ENCODE data around the gene ALG14. TPM values are rescaled to one million over a fixed set of nuclear protein-coding genes. Genes with fewer than 3 reads are reported as not detected.

ALG14 gene
- total and polyA plus RNA-seq, 10 of the 15 experiments (the other 5 are each of a cell fraction or from before 2014, with no cell fraction given): 2.6 to 19.2 (median 7.5) TPM

- TF ChIP-seq ZBTB11 (CRISPR knock-in tag; IDR thresholded peaks at IDR 0.05): no peak
- no peak for TF ChIP-seq RAD51 (IDR thresholded peaks at IDR 0.05)
- no peak for TF ChIP-seq ZBTB33 (IDR thresholded peaks at IDR 0.05)
These were observed 17.0 kb upstream of the ALG14 start (continued) for GRCh38 chr1:95089650-95090287.

GRCh38 chr1:95088303-95088702 lies 15.6 kb upstream of the ALG14 start:
- FAIRE-seq (no peak), ATAC-seq (no peak), DNase-seq (ENCODE audit: low read depth, low spot score) (no peak)
- no peak overlapping the region for H3K9ac ChIP-seq (ENCODE audit: control insufficient read depth, insufficient read depth, low read length)
- no peaks in the 10 kb centered on the region for H4K20me1 ChIP-seq (ENCODE audit: control insufficient read depth, insufficient read depth)
- H3K36me3 ChIP-seq (ENCODE audit: control insufficient read depth in 2 of 2, insufficient read depth in 2 of 2, low read length in 1 of 2): no peaks in the 10 kb centered on the region
- no peak overlapping the region for H2AFZ ChIP-seq (ENCODE audit: control insufficient read depth, low read depth, low read length)
- H3K79me2 ChIP-seq (ENCODE audit: control insufficient read depth, insufficient read depth, low read length): no peaks in the 10 kb centered on the region
- BruUV-seq (replicated peaks): no TSS peak
- CTCF ChIA-PET: interaction anchor here (0.9 to 1.4 kb wide), 3 partner anchors 21 to 150 kb away, joined by 3 to 8 read pairs (median 4); partner anchors contain the start of gene RWDD3
- H3K4me1 ChIP-seq (ENCODE audit: control insufficient read depth, insufficient read depth, low read length): no peaks in the 10 kb centered on the region
- no peak for TF ChIP-seq PAX5 (IDR thresholded peaks at IDR 0.05; ENCODE audit: borderline replicate concordance, low read depth, low read length)
- TF ChIP-seq JUNB (IDR thresholded peaks at IDR 0.05): no peak
- no peak for TF ChIP-seq SMARCA5 (IDR thresholded peaks at IDR 0.05)
- TF ChIP-seq BRCA1 (IDR thresholded peaks at IDR 0.05; ENCODE audit: low read depth, low read length): no peak
- TF ChIP-seq NBN (IDR thresholded peaks at IDR 0.05): no peak
- TF ChIP-seq PBX3 (IDR thresholded peaks at IDR 0.05; ENCODE audit: insufficient replicate concordance, low read depth, low read length): no peak
- intact Hi-C loops (cut with micrococcal nuclease; ENCODE audit: unreplicated experiment) (no loop called here), in situ Hi-C loops (cut with MboI) (no loop called here)
- WGBS (ENCODE audit: insufficient coverage, insufficient replicate concordance, low lambda C conversion rate, missing lambda C conversion rate): 43% methylated on average over 1 of the region's 1 CpG
- H3K9me3 ChIP-seq (replicated peaks; ENCODE audit: control insufficient read depth, insufficient read depth, low read length): no peaks in the 10 kb centered on the region
- H3K27ac ChIP-seq (ENCODE audit: control insufficient read depth, insufficient read depth): no peak overlapping the region
- POLR2A ChIA-PET: no interaction called here
- RAD21 ChIA-PET (ENCODE audit: unreplicated experiment): interaction anchor here (1.1 to 2.3 kb wide), 2 partner anchors 16 to 146 kb away, joined by 3 to 10 read pairs; partner anchors contain the start of genes ALG14 and RWDD3
- no peaks in the 10 kb centered on the region; a peak in 1 of 4 replicates for H3K27me3 ChIP-seq (replicated peaks in 1 of 2; ENCODE audit: control insufficient read depth in 2 of 2, insufficient read depth in 2 of 2, low read length in 1 of 2)
- SMC1A ChIA-PET (ENCODE audit: uncharacterized antibody, unreplicated experiment): no interaction called here
- no peak overlapping the region for H3K4me3 ChIP-seq
- no peak overlapping the region for H3K4me2 ChIP-seq (ENCODE audit: control insufficient read depth, insufficient read depth)
